Endodermal cell (in vitro differentiated cells): ENCODE data around the gene NEO1. TPM values are rescaled to one million over a fixed set of nuclear protein-coding genes. Genes with fewer than 3 reads are reported as not detected.

Experiments
- DNase-seq: peaks from one replicate; pipeline ENCODE4 v3.0.0-alpha.2; 2017
- H3K27ac ChIP-seq: 2 replicates; pipeline ENCODE4 v1.5.1; 2013; ENCODE audit warnings: mild to moderate bottlenecking, low read depth, low read length, moderate library complexity
- H3K27me3 ChIP-seq: 2 replicates; pipeline ENCODE4 v1.6.1; 2013; ENCODE audit warnings: mild to moderate bottlenecking, low read length, moderate library complexity; ENCODE audit not compliant: insufficient read depth, control insufficient read depth, poor library complexity, severe bottlenecking
- H3K36me3 ChIP-seq: 2 replicates; pipeline ENCODE4 v1.7.0; 2013; ENCODE audit warnings: mild to moderate bottlenecking, low read length, moderate library complexity; ENCODE audit not compliant: control insufficient read depth, insufficient read depth
- H3K4me1 ChIP-seq: one replicate; pipeline ENCODE4 v1.7.0; 2013; ENCODE audit warnings: low read length; ENCODE audit not compliant: control insufficient read depth, insufficient read depth
- H3K4me3 ChIP-seq: 2 replicates; pipeline ENCODE4 v1.5.1; 2013; ENCODE audit warnings: mild to moderate bottlenecking, low read length, moderate library complexity
- H3K9ac ChIP-seq: 2 replicates; pipeline ENCODE4 v1.6.1; 2013; ENCODE audit warnings: mild to moderate bottlenecking, low read length, moderate library complexity; ENCODE audit not compliant: poor library complexity, severe bottlenecking; ENCODE audit errors: extremely low read depth
- H3K9me3 ChIP-seq: 2 replicates; pipeline ENCODE4 v1.6.1; 2013; ENCODE audit warnings: mild to moderate bottlenecking, low read length, moderate library complexity; ENCODE audit not compliant: control insufficient read depth
- H3K27ac Mint-ChIP-seq: 2 replicates; pipeline ENCODE4 v1.8.0; 2020; ENCODE audit warnings: mixed read lengths
- H3K27me3 Mint-ChIP-seq: 2 replicates; pipeline ENCODE4 v1.8.0; 2021; ENCODE audit warnings: mild to moderate bottlenecking, mixed read lengths; ENCODE audit not compliant: insufficient read depth
- H3K36me3 Mint-ChIP-seq: 2 replicates; pipeline ENCODE4 v1.8.0; 2020; ENCODE audit warnings: low read depth, mixed read lengths
- H3K4me1 Mint-ChIP-seq: 2 replicates; pipeline ENCODE4 v1.8.0; 2020; ENCODE audit warnings: mixed read lengths
- H3K4me3 Mint-ChIP-seq: 2 replicates; pipeline ENCODE4 v1.8.0; 2020; ENCODE audit warnings: mild to moderate bottlenecking, moderate library complexity, mixed read lengths
- H3K9me3 Mint-ChIP-seq: 2 replicates; pipeline ENCODE4 v1.8.0; 2020; ENCODE audit warnings: mild to moderate bottlenecking, mixed read lengths
- WGBS, 2 experiments: methylation state at CpG; one replicate each; pipeline versions ENCODE4 v1.1.5 to v1.1.7; 2013; ENCODE audit warnings: missing lambda C conversion rate in 2 of 2, mixed read lengths in 1 of 2; ENCODE audit not compliant: insufficient coverage in 1 of 2, insufficient read length in 1 of 2; 5-methylcytosine and 5-hydroxymethylcytosine counted together
- total RNA-seq, 2 donors: library from RNA; stranded (reverse); fragmentation: NEBNext Ultra II Directional in 1 of 2; extraction: Animal tissue kit (Norgen Biotek cat#: 25700) in 1 of 2; gene quantifications; 2 replicates in 1 of 2; 3 replicates in 1 of 2; pipeline ENCODE4 v1.2.1, GENCODE V29; 2021
- TF ChIP-seq, protein P1 (sequence below): fragments of 200-600 bp; sonication (generic); conservative IDR thresholded peaks from 2 replicates; pipeline ENCODE4 v1.5.0; 2021; ENCODE audit warnings: antibody characterized with exemption, mild to moderate bottlenecking

Gene NEO1
- total RNA-seq, 2 donors from 2014 or later: 132 TPM

DNA sequence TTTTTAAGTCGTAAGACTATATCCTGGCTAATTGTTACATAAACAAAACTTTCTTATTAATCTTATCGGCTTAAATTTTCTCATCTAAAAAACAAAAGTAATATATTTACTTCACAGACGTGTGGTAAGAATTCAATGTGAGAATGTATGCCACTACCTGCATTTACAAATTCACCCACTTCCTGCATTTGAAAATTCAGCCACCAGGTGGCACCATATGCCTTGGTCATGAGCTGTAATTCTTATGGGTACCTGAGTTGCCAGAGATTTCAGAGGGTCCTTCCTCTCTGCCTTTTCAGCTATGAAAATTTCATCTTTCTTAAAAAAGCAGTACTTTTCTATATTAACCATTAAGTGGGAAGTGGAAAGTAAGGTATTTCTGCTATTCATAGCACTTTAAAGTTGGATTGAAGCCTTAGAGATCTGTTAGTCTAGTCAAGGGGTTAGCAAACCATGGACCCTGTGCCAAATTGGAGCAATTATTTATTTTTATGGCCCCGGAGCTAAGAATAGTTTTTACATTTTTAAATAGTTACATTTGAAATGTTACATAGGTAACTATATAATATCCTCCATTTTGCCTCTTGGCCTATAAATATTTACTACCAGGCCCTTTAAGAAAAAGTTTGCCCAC lies 188.7 kb downstream of the NEO1 start:
- Histone ChIP-seq H3K9ac (no peak overlapping the region), H3K36me3 (peaks cover 38% of the 10 kb centered on the region), H3K9me3 (no peaks in the 10 kb centered on the region), H3K27ac (no peak overlapping the region), H3K4me3 (no peak overlapping the region), H3K27me3 (no peaks in the 10 kb centered on the region), H3K4me1 (no peaks in the 10 kb centered on the region)
- TF ChIP-seq, protein P1, sequence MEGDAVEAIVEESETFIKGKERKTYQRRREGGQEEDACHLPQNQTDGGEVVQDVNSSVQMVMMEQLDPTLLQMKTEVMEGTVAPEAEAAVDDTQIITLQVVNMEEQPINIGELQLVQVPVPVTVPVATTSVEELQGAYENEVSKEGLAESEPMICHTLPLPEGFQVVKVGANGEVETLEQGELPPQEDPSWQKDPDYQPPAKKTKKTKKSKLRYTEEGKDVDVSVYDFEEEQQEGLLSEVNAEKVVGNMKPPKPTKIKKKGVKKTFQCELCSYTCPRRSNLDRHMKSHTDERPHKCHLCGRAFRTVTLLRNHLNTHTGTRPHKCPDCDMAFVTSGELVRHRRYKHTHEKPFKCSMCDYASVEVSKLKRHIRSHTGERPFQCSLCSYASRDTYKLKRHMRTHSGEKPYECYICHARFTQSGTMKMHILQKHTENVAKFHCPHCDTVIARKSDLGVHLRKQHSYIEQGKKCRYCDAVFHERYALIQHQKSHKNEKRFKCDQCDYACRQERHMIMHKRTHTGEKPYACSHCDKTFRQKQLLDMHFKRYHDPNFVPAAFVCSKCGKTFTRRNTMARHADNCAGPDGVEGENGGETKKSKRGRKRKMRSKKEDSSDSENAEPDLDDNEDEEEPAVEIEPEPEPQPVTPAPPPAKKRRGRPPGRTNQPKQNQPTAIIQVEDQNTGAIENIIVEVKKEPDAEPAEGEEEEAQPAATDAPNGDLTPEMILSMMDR: peak; percentile 96
- Mint-ChIP-seq H3K4me1 (peaks cover 10% of the 10 kb centered on the region), H3K4me3 (no peak overlapping the region), H3K9me3 (no peaks in the 10 kb centered on the region), H3K27me3 (no peaks in the 10 kb centered on the region), H3K36me3 (peaks cover 34% of the 10 kb centered on the region), H3K27ac (no peak overlapping the region)
- 9% methylated on average over 2 of the region's 4 CpGs; no CpG with 5 or more reads in 1 of the 2 experiments for whole genome bisulfite sequencing, 2 experiments
- peak; percentile 91 for DNase-seq

DNA sequence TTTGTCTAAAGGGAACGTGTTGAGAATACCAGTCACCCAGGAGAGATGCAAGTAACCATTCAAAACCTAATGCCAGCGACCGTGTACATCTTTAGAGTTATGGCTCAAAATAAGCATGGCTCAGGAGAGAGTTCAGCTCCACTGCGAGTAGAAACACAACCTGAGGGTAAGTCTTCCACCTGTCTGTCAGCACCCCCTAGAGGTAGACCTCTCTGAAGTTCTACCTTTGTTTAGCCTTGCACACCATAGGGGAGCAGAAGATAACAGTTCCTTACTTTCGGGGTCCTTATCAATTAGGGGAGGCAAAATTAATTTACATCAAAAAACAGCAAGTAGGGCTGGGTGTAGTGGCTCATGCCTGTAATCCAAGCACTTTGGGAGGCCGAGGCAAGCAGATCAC lies 192.1 kb downstream of the NEO1 start:
- Histone ChIP-seq H3K27ac (no peak overlapping the region), H3K27me3 (no peaks in the 10 kb centered on the region), H3K36me3 (peaks cover 49% of the 10 kb centered on the region), H3K9me3 (no peaks in the 10 kb centered on the region), H3K9ac (no peak overlapping the region), H3K4me3 (no peak overlapping the region), H3K4me1 (no peaks in the 10 kb centered on the region)
- Mint-ChIP-seq H3K4me1 (no peaks in the 10 kb centered on the region), H3K9me3 (no peaks in the 10 kb centered on the region), H3K27me3 (no peaks in the 10 kb centered on the region), H3K27ac (no peak overlapping the region), H3K4me3 (no peak overlapping the region), H3K36me3 (peaks cover 43% of the 10 kb centered on the region)
- peak; percentile 66 for DNase-seq
- WGBS, 2 experiments: 78 to 82% methylated on average over 4 to 6 of the region's 6 CpGs
- TF ChIP-seq, protein P1: peak; percentile 79

DNA sequence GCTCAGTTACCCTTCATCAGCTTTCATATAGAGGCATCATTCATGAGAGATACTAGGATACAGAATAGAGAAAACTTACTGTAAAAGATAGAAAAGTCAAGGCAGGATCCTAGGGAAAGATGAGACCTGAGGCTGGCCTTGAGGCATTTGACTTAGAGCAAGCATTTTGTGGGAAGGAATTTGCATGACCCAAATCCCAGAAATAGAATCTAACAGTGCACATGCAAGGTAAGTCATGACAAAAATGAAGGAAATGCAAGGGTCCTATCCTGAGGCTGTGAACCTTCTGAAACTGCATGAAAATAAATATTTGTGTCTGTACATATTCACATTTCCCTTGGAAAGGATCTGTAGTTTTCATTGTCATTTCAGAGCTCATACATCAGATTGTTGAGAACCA lies 194.2 kb downstream of the NEO1 start:
- H3K4me3 Mint-ChIP-seq: no peak overlapping the region
- Histone ChIP-seq H3K36me3 (peaks cover 58% of the 10 kb centered on the region), H3K4me1 (no peaks in the 10 kb centered on the region), H3K27ac (no peak overlapping the region), H3K4me3 (no peak overlapping the region), H3K9me3 (no peaks in the 10 kb centered on the region), H3K9ac (no peak overlapping the region), H3K27me3 (no peaks in the 10 kb centered on the region)
- no peak for DNase-seq
- H3K27me3 Mint-ChIP-seq: no peaks in the 10 kb centered on the region
- no peaks in the 10 kb centered on the region for H3K9me3 Mint-ChIP-seq
- TF ChIP-seq, protein P1: no peak
- H3K4me1 Mint-ChIP-seq: no peaks in the 10 kb centered on the region
- H3K36me3 Mint-ChIP-seq: peaks cover 48% of the 10 kb centered on the region
- H3K27ac Mint-ChIP-seq: no peak overlapping the region
